ENCODE measurements around the gene HMGXB3.

Gene HMGXB3

DNA sequence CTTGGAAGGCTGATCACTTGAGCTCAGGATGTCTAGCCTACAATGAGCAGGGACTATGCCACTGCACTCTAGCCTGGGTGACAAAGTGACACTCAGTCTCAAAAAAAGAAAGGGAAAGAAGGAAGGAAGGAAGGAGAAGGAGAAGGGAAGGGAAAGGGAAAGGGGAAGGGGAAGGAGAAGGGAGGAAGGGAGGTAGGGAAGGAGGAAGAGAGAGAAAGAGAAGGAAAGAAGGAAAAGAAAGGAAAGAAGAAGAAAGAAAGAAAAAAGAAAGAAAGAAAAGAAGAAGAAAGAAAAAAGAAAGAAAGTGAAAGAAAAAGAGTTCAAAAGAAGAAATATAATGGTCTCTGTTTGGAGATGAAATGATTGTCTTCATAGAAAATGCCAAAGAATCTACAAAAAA, 96.6 kb downstream of the HMGXB3 start:
- no peak for DNase-seq

GRCh38 chr5:150101023-150101422, 100.5 kb downstream of the HMGXB3 start:
- DNase-seq = no peak

All from DMS79 (cell line).